Measurements from ENCODE around the gene CCDC85B. TPM values are rescaled to one million over a fixed set of nuclear protein-coding genes. Genes with fewer than 3 reads are reported as not detected.

Gene CCDC85B
- total RNA-seq, 2 donors from 2014 or later = 49.8 to 54.5 TPM

DNA sequence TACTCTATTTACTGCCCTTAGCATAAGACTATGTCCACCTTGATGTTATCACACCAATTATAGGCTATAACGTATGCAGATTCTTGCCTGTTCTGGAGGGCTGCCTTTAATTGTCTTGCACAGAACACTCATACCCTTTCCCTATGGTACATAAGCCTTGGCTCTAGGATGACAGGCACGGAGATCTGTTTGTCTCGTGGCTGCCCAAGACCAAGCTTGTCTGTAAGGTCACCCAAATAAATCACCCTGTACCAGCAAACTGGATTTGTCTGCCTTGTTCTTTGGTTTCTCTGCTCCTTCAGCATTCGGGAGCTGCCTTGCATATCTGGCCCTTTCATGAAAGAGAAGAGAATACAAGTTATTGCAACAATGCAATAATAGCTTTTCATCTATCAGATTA is 47.3 kb downstream of the CCDC85B start:
- DNase-seq (no peak), ATAC-seq (no peak)
- H3K4me3 ChIP-seq = no peak overlapping the region
- no peaks in the 10 kb centered on the region for H3K36me3 ChIP-seq (replicated peaks in 1 of 2; ENCODE audit: insufficient read depth in 1 of 2, low read depth in 2 of 2)
- H3K27me3 ChIP-seq = no peaks in the 10 kb centered on the region
- no peak overlapping the region for H3K27ac ChIP-seq
- H3K9me3 ChIP-seq = no peaks in the 10 kb centered on the region
- no peaks in the 10 kb centered on the region for H3K4me1 ChIP-seq
- TF ChIP-seq POLR2A (IDR thresholded peaks at IDR 0.05) = no peak
- TF ChIP-seq, protein P1, sequence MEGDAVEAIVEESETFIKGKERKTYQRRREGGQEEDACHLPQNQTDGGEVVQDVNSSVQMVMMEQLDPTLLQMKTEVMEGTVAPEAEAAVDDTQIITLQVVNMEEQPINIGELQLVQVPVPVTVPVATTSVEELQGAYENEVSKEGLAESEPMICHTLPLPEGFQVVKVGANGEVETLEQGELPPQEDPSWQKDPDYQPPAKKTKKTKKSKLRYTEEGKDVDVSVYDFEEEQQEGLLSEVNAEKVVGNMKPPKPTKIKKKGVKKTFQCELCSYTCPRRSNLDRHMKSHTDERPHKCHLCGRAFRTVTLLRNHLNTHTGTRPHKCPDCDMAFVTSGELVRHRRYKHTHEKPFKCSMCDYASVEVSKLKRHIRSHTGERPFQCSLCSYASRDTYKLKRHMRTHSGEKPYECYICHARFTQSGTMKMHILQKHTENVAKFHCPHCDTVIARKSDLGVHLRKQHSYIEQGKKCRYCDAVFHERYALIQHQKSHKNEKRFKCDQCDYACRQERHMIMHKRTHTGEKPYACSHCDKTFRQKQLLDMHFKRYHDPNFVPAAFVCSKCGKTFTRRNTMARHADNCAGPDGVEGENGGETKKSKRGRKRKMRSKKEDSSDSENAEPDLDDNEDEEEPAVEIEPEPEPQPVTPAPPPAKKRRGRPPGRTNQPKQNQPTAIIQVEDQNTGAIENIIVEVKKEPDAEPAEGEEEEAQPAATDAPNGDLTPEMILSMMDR (IDR thresholded peaks at IDR 0.05) = no peak
- 48 to 54% methylated on average over 4 of the region's 4 CpGs for WGBS, 2 donors
- intact Hi-C loops (cut with DNase I) = no loop called here

Other genes starting within 250 kb of the CCDC85B start
- 10 to 100 TPM; 27.5 to 45.8 TPM for gene RELA, start 227.8 kb upstream of the CCDC85B start, total RNA-seq
- gene KAT5, start 178.4 kb upstream of the CCDC85B start, total RNA-seq = 10 to 100 TPM; 38.9 to 45.5 TPM
- gene RNASEH2C, start 169.9 kb upstream of the CCDC85B start, total RNA-seq = 100 to 1,000 TPM in 1 of 2 donors, 10 to 100 TPM in 1; 45.4 to 112 TPM
- 10 to 100 TPM; 18.2 to 33.9 TPM for gene AP5B1, start 109.7 kb upstream of the CCDC85B start, total RNA-seq
- gene OVOL1, start 103.6 kb upstream of the CCDC85B start, total RNA-seq = 1 to 10 TPM in 1 of 2 donors, under 1 TPM in 1; 0.78 to 1.3 TPM
- under 1 TPM in 1 of 2 donors, not detected in 1; 0.26 TPM for gene SNX32, start 56.7 kb upstream of the CCDC85B start, total RNA-seq
- 100 to 1,000 TPM; 190 to 412 TPM for gene CFL1, start 32.5 kb upstream of the CCDC85B start, total RNA-seq
- gene MUS81, start 30.2 kb upstream of the CCDC85B start, total RNA-seq = 10 to 100 TPM; 38.2 to 40.5 TPM
- 10 to 100 TPM; 16.2 to 25.4 TPM for gene EFEMP2, start 17.9 kb upstream of the CCDC85B start, total RNA-seq
- under 1 TPM; 0.33 to 0.78 TPM for gene CTSW, start 10.8 kb upstream of the CCDC85B start, total RNA-seq
- gene FIBP, start 2.2 kb upstream of the CCDC85B start, total RNA-seq = 10 to 100 TPM; 40.2 to 49.5 TPM
- 10 to 100 TPM in 1 of 2 donors, under 1 TPM in 1; 0.52 to 17.8 TPM for gene FOSL1, start 9.7 kb downstream of the CCDC85B start, total RNA-seq
- 10 to 100 TPM; 10.4 to 17.8 TPM for gene C11orf68, start 28.4 kb downstream of the CCDC85B start, total RNA-seq
- gene DRAP1, start 28.8 kb downstream of the CCDC85B start, total RNA-seq = 10 to 100 TPM; 29.6 to 91.6 TPM
- not detected for gene TSGA10IP, start 54.8 kb downstream of the CCDC85B start, total RNA-seq
- 10 to 100 TPM; 27.5 to 60.6 TPM for gene SART1, start 71.1 kb downstream of the CCDC85B start, total RNA-seq
- gene EIF1AD, start 111.5 kb downstream of the CCDC85B start, total RNA-seq = 10 to 100 TPM in 1 of 2 donors, 1 to 10 TPM in 1; 7.8 to 28.0 TPM
- gene BANF1, start 111.8 kb downstream of the CCDC85B start, total RNA-seq = 10 to 100 TPM; 44.4 to 62.3 TPM
- gene CST6, start 121.3 kb downstream of the CCDC85B start, total RNA-seq = not detected
- gene CATSPER1, start 135.8 kb downstream of the CCDC85B start, total RNA-seq = not detected
- 1 to 10 TPM in 1 of 2 donors, under 1 TPM in 1; 0.66 to 2.6 TPM for gene GAL3ST3, start 158.5 kb downstream of the CCDC85B start, total RNA-seq
- 100 to 1,000 TPM; 112 to 255 TPM for gene SF3B2, start 161.7 kb downstream of the CCDC85B start, total RNA-seq
- gene PACS1, start 179.6 kb downstream of the CCDC85B start, total RNA-seq = 10 to 100 TPM; 17.5 to 19.7 TPM

Data from body of pancreas (tissue), 4 donors.